ENCODE data around the gene NALCN. TPM values are rescaled to one million over a fixed set of nuclear protein-coding genes. Genes with fewer than 3 reads are reported as not detected.

Gene NALCN
- total and polyA plus RNA-seq, 2 of the 8 experiments (the other 6 are each of a cell fraction or from before 2014, with no cell fraction given) = 0.26 to 0.54 TPM

- TF ChIP-seq NANOG (IDR thresholded peaks at IDR 0.05; ENCODE audit: insufficient read depth, low read depth, low read length, poor library complexity, severe bottlenecking) (no peak), SP4 (IDR thresholded peaks at IDR 0.05; ENCODE audit: low read length) (no peak), CREB1 (IDR thresholded peaks at IDR 0.05) (no peak), ASH2L (IDR thresholded peaks at IDR 0.05; ENCODE audit: low read length) (no peak), SP1 (IDR thresholded peaks at IDR 0.05; ENCODE audit: low read depth, low read length) (no peak), GABPA (IDR thresholded peaks at IDR 0.05; ENCODE audit: borderline replicate concordance, insufficient read depth, low read length) (no peak)
These were observed 406.2 kb downstream of the NALCN start (continued) for GRCh38 chr13:101010100-101010499.

Measured in H1 (cell line).